ENCODE measurements around the gene TYROBP. TPM values are rescaled to one million over a fixed set of nuclear protein-coding genes. Genes with fewer than 3 reads are reported as not detected.

The TYROBP gene
- total RNA-seq, 1 donor from 2014 or later, result 460 TPM

DNA sequence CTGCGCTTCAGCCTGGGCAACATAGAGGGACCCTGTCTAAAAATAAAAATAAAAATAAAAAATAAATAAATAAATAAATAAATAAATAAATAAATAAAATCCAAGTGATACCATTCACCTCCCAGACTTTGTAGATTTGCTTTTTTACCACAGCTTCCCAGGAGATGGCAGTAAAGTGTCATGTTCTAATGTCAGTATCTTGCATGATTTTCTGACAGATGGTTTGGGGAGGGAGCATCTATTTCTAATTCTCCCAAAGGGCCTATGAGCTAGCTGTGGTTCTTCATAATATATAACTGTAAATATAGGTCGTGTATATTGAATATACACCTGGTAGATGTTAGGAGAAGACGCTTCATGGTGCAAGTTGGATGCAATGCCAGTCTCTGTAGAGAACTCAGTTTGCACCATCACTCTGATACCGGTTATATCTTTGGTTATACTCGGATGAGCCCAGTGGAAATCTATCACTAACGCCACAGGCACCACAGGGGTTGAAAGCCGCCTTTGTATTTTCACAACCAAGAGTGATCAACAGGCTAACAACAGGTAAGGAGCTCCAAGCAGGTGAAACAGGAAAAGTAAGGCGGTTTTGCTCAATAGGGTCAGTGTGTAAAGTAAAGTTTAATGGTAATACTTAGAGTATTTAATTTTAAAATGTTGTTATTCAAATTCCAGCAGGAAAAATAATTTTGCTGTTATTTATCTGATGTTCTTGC, 25.8 kb downstream of the TYROBP start:
- no peaks in the 10 kb centered on the region for H3K36me3 ChIP-seq

DNA sequence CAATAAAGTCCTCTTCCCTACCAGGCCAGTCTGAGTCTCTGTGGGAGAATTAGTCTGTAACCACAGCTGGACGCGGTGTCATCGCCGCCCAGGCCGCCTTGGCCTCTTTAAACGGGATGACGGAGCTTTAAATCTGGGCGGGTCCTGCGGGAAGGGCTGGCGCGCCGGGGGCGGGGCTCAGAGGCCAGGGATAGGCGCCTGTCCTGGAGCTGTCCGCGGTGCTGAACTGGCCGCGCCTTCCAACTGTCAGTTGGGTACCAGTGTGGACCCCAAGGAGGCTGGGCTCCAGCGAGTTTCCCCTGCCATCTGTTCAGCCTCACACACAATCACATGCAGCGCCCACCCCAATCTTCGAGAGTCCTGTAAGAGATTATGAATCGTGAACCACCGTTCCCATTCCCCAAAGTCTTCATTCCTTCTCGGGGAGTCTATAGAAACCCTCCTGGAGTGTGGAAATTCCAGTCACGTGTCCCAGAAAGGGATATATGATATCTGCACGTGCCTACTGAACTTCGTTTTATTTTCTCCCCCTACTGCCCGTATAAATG, 28.3 kb downstream of the TYROBP start:
- peaks cover 4% of the 10 kb centered on the region for H3K4me1 ChIP-seq
- H3K27me3 ChIP-seq (ENCODE audit: low read depth), result peaks cover 8% of the 10 kb centered on the region
- intact Hi-C loops (cut with DNase I), result loop anchor here (5.0 kb wide), 1 partner anchor 52 kb away; no protein-coding TSS in a partner anchor
- DNase-seq (peak; percentile 93), ATAC-seq (peak; percentile 93 to 94)
- H3K36me3 ChIP-seq, result no peaks in the 10 kb centered on the region
- TF ChIP-seq, protein P1, sequence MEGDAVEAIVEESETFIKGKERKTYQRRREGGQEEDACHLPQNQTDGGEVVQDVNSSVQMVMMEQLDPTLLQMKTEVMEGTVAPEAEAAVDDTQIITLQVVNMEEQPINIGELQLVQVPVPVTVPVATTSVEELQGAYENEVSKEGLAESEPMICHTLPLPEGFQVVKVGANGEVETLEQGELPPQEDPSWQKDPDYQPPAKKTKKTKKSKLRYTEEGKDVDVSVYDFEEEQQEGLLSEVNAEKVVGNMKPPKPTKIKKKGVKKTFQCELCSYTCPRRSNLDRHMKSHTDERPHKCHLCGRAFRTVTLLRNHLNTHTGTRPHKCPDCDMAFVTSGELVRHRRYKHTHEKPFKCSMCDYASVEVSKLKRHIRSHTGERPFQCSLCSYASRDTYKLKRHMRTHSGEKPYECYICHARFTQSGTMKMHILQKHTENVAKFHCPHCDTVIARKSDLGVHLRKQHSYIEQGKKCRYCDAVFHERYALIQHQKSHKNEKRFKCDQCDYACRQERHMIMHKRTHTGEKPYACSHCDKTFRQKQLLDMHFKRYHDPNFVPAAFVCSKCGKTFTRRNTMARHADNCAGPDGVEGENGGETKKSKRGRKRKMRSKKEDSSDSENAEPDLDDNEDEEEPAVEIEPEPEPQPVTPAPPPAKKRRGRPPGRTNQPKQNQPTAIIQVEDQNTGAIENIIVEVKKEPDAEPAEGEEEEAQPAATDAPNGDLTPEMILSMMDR (IDR thresholded peaks at IDR 0.05), result no peak
- no peak overlapping the region for H3K27ac ChIP-seq
- no peaks in the 10 kb centered on the region for H3K9me3 ChIP-seq
- no peak overlapping the region for H3K4me3 ChIP-seq

More for the DNA sequence above, 25.8 kb downstream of the TYROBP start:
- no peaks in the 10 kb centered on the region for H3K9me3 ChIP-seq
- DNase-seq (no peak), ATAC-seq (peak; percentile 58 to 60)
- TF ChIP-seq, protein P1 (IDR thresholded peaks at IDR 0.05), result peak; percentile 57
- no peak overlapping the region for H3K27ac ChIP-seq
- intact Hi-C loops (cut with DNase I), result loop anchor here (5.0 kb wide), 1 partner anchor 50 kb away; no protein-coding TSS in a partner anchor
- H3K27me3 ChIP-seq (ENCODE audit: low read depth), result peaks cover 8% of the 10 kb centered on the region
- peaks cover 4% of the 10 kb centered on the region for H3K4me1 ChIP-seq
- no peak overlapping the region for H3K4me3 ChIP-seq

DNA sequence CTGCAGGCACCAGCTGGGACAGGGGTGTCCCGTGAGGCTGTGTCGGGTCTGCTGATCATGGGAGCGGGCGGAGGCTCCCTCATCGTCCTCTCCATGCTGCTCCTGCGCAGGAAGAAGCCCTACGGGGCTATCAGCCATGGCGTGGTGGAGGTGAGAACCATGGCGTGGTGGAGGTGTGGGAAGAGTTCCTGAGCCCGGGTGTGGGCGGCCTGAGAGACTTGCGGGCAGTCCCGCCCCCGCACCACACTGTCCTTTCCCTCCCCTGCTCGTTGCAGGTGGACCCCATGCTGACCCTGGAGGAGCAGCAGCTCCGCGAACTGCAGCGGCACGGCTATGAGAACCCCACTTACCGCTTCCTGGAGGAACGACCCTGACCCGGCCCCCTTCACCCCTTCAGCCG, 29.0 kb downstream of the TYROBP start:
- DNase-seq (no peak), ATAC-seq (no peak)
- Histone ChIP-seq H3K4me1 (peaks cover 4% of the 10 kb centered on the region), H3K9me3 (no peaks in the 10 kb centered on the region), H3K27ac (no peak overlapping the region), H3K27me3 (ENCODE audit: low read depth) (peaks cover 8% of the 10 kb centered on the region), H3K4me3 (no peak overlapping the region), H3K36me3 (no peaks in the 10 kb centered on the region)
- TF ChIP-seq, protein P1 (IDR thresholded peaks at IDR 0.05), result no peak
- intact Hi-C loops (cut with DNase I), result no loop called here

DNA sequence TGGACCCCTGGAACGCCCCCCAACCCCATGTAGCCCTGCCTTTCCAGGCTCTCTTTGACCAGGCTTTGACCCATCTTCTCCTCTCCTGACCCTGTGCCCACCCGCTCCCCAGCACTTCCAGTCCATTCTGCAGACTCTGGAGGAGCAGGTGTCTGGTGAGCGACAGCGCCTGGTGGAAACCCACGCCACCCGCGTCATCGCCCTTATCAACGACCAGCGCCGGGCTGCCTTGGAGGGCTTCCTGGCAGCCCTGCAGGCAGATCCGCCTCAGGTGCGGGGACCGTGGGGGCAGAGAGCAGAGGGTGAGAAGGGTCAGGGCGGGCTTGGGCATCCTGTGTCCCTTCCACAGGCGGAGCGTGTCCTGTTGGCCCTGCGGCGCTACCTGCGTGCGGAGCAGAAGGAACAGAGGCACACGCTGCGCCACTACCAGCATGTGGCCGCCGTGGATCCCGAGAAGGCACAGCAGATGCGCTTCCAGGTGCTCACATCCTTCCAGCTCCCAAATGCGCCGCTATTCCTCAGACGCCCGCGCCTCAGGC, 33.6 kb downstream of the TYROBP start:
- peaks cover 9% of the 10 kb centered on the region for H3K4me1 ChIP-seq
- H3K27me3 ChIP-seq (ENCODE audit: low read depth), result peaks cover 37% of the 10 kb centered on the region
- intact Hi-C loops (cut with DNase I), result no loop called here
- H3K4me3 ChIP-seq, result no peak overlapping the region
- H3K27ac ChIP-seq, result no peak overlapping the region
- no peaks in the 10 kb centered on the region for H3K9me3 ChIP-seq
- ATAC-seq, result no peak
- no peak for DNase-seq
- no peaks in the 10 kb centered on the region for H3K36me3 ChIP-seq
- TF ChIP-seq, protein P1 (IDR thresholded peaks at IDR 0.05), result no peak

DNA sequence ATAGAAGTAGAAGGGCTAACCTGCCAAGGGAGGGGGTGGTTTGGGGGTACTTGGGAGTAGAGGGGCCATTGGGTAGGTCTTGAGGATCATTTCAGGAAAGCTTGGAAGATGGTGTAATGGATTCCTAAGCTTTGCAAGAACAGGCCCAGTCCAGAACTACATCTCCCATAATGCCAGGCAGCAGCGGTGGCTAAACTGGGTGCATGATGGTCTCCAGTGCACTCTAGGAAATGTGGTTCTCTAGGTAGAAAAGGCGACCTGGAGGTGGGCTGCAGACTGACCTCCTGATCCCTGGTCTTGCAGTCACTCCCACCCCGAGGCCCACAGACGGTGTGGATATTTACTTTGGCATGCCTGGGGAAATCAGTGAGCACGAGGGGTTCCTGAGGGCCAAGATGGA, 35.9 kb downstream of the TYROBP start:
- H3K4me1 ChIP-seq, result peaks cover 18% of the 10 kb centered on the region
- no peak overlapping the region for H3K4me3 ChIP-seq
- no peak overlapping the region for H3K27ac ChIP-seq
- TF ChIP-seq, protein P1 (IDR thresholded peaks at IDR 0.05), result no peak
- peaks cover 34% of the 10 kb centered on the region for H3K27me3 ChIP-seq (ENCODE audit: low read depth)
- no peaks in the 10 kb centered on the region for H3K36me3 ChIP-seq
- intact Hi-C loops (cut with DNase I), result no loop called here
- no peak for DNase-seq
- ATAC-seq, result no peak
- no peaks in the 10 kb centered on the region for H3K9me3 ChIP-seq
